HUES6 (cell line): ENCODE data around the gene NOC2L.
A peak's percentile ranks its signal among the peaks of the same experiment; 100 is the strongest.

ENCODE experiments used
- H3K27ac ChIP-seq: 2 replicates; pipeline ENCODE4 v1.7.0; 2013; ENCODE audit warnings: low read depth, mild to moderate bottlenecking, low read length, inconsistent platforms
- H3K27me3 ChIP-seq: 2 replicates; pipeline ENCODE4 v1.6.1; 2013; ENCODE audit warnings: low read length; ENCODE audit not compliant: control insufficient read depth, insufficient read depth
- H3K36me3 ChIP-seq: 2 replicates; pipeline ENCODE4 v1.6.1; 2013; ENCODE audit warnings: low read length; ENCODE audit not compliant: control insufficient read depth, insufficient read depth
- H3K4me1 ChIP-seq: 2 replicates; pipeline ENCODE4 v1.6.1; 2013; ENCODE audit warnings: low read length; ENCODE audit not compliant: control insufficient read depth, insufficient read depth
- H3K4me3 ChIP-seq: 2 replicates; pipeline ENCODE4 v1.5.1; 2013; ENCODE audit warnings: low read depth, low read length
- H3K9ac ChIP-seq: one replicate; pipeline ENCODE4 v1.6.1; 2013; ENCODE audit warnings: mild to moderate bottlenecking, low read length
- H3K9me3 ChIP-seq: 2 replicates; pipeline ENCODE4 v1.6.1; 2013; ENCODE audit warnings: low read depth, low read length; ENCODE audit not compliant: control insufficient read depth, insufficient read depth

The NOC2L gene

GRCh38 chr1:972726-973458, 13.8 kb upstream of the NOC2L start:
- H3K36me3 ChIP-seq, result no peaks in the 10 kb centered on the region
- no peak overlapping the region for H3K4me3 ChIP-seq
- no peak overlapping the region for H3K9ac ChIP-seq
- peaks cover 11% of the 10 kb centered on the region; the same call in 1 of the 2 replicates for H3K4me1 ChIP-seq
- H3K9me3 ChIP-seq, result no peaks in the 10 kb centered on the region
- H3K27me3 ChIP-seq, result peaks cover 79% of the 10 kb centered on the region
- no peak overlapping the region for H3K27ac ChIP-seq

GRCh38 chr1:971751-972506, 12.9 kb upstream of the NOC2L start:
- Histone ChIP-seq H3K9ac (no peak overlapping the region), H3K4me3 (no peak overlapping the region), H3K27ac (no peak overlapping the region), H3K27me3 (peaks cover 89% of the 10 kb centered on the region), H3K9me3 (no peaks in the 10 kb centered on the region), H3K36me3 (no peaks in the 10 kb centered on the region), H3K4me1 (peaks cover 11% of the 10 kb centered on the region; the same call in 1 of the 2 replicates)

GRCh38 chr1:970973-971730, 12.1 kb upstream of the NOC2L start:
- no peak overlapping the region for H3K27ac ChIP-seq
- peaks cover 95% of the 10 kb centered on the region for H3K27me3 ChIP-seq
- H3K9me3 ChIP-seq, result no peaks in the 10 kb centered on the region
- H3K4me1 ChIP-seq, result peaks cover 17% of the 10 kb centered on the region
- no peak overlapping the region for H3K4me3 ChIP-seq
- H3K9ac ChIP-seq, result no peak overlapping the region
- H3K36me3 ChIP-seq, result no peaks in the 10 kb centered on the region

GRCh38 chr1:970242-970972, 11.4 kb upstream of the NOC2L start:
- H3K4me1 ChIP-seq, result peaks cover 17% of the 10 kb centered on the region
- H3K27ac ChIP-seq, result no peak overlapping the region
- no peak overlapping the region for H3K4me3 ChIP-seq
- H3K9ac ChIP-seq, result no peak overlapping the region
- no peaks in the 10 kb centered on the region for H3K9me3 ChIP-seq
- H3K27me3 ChIP-seq, result peaks cover 95% of the 10 kb centered on the region
- H3K36me3 ChIP-seq, result peaks cover under 1% of the 10 kb centered on the region; the same call in 1 of the 2 replicates

GRCh38 chr1:969260-969855, 10.3 kb upstream of the NOC2L start:
- Histone ChIP-seq H3K36me3 (peaks cover 7% of the 10 kb centered on the region; the same call in 1 of the 2 replicates), H3K9me3 (no peaks in the 10 kb centered on the region), H3K4me1 (peaks cover 17% of the 10 kb centered on the region), H3K9ac (no peak overlapping the region), H3K4me3 (no peak overlapping the region), H3K27me3 (peaks cover 90% of the 10 kb centered on the region), H3K27ac (no peak overlapping the region)

- H3K4me1 ChIP-seq, result peaks cover 17% of the 10 kb centered on the region
- peaks cover 75% of the 10 kb centered on the region for H3K27me3 ChIP-seq
- H3K4me3 ChIP-seq, result no peak overlapping the region
- peaks cover 22% of the 10 kb centered on the region for H3K36me3 ChIP-seq
- no peak overlapping the region for H3K9ac ChIP-seq
- no peaks in the 10 kb centered on the region for H3K9me3 ChIP-seq
- no peak overlapping the region for H3K27ac ChIP-seq
These were observed 8.6 kb upstream of the NOC2L start for GRCh38 chr1:967466-968343.

GRCh38 chr1:966704-967300, 7.7 kb upstream of the NOC2L start:
- H3K9me3 ChIP-seq, result no peaks in the 10 kb centered on the region
- H3K36me3 ChIP-seq, result peaks cover 29% of the 10 kb centered on the region
- peak overlapping the region; percentile 67 for H3K9ac ChIP-seq
- H3K4me1 ChIP-seq, result peaks cover 17% of the 10 kb centered on the region
- peak overlapping the region; percentile 78 for H3K4me3 ChIP-seq
- peaks cover 68% of the 10 kb centered on the region for H3K27me3 ChIP-seq
- H3K27ac ChIP-seq, result no peak overlapping the region

- Histone ChIP-seq H3K27ac (no peak within 1 kb of the TSS), H3K4me1 (peaks cover 22% of the 10 kb centered on the region), H3K9ac (peak within 1 kb of the TSS; percentile 67)
These were observed 7.2 kb upstream of the NOC2L start, which contains the start of gene PLEKHN1 for GRCh38 chr1:966135-966703. TSS of gene PLEKHN1 (plus strand) at chr1:966482. CDS start at chr1:966532, 50 bp downstream.

GRCh38 chr1:965526-966134, 6.6 kb upstream of the NOC2L start:
- H3K9me3 ChIP-seq, result no peaks in the 10 kb centered on the region
- H3K4me1 ChIP-seq, result peaks cover 22% of the 10 kb centered on the region
- no peak overlapping the region for H3K27ac ChIP-seq
- no peak overlapping the region for H3K9ac ChIP-seq
- peaks cover 69% of the 10 kb centered on the region for H3K27me3 ChIP-seq
- H3K36me3 ChIP-seq, result peaks cover 33% of the 10 kb centered on the region
- peak overlapping the region; percentile 78; the same call in 1 of the 2 replicates for H3K4me3 ChIP-seq

More at GRCh38 chr1:966135-966703, 7.2 kb upstream of the NOC2L start, which contains the start of gene PLEKHN1:
- peaks cover 68% of the 10 kb centered on the region for H3K27me3 ChIP-seq
- peak within 1 kb of the TSS; percentile 78 for H3K4me3 ChIP-seq
- peaks cover 33% of the 10 kb centered on the region for H3K36me3 ChIP-seq
- H3K9me3 ChIP-seq, result no peaks in the 10 kb centered on the region
